Uterus (tissue), 4 donors: ENCODE data around the gene FILIP1L. TPM values are rescaled to one million over a fixed set of nuclear protein-coding genes. Genes with fewer than 3 reads are reported as not detected.
A peak's percentile ranks its signal among the peaks of the same experiment; 100 is the strongest.
"Not testable (repeated sequence)": the region's sequence is repeated elsewhere in the genome, so short reads cannot be mapped to it uniquely, and the experiment has no call there.

Source experiments
- DNase-seq, 2 donors: peaks; one replicate each; pipeline ENCODE4 v3.0.0-alpha.2; 2019 to 2020
- H3K27ac ChIP-seq, 2 donors: fragments of 200-600 bp; sonication (generic); 1 replicate in 1 of 2; 2 replicates in 1 of 2; pipeline ENCODE4 v1.5.1; 2016 to 2018
- H3K27me3 ChIP-seq, 2 donors: fragments of 200-600 bp; sonication (generic); one replicate each; pipeline ENCODE4 v1.5.1; 2018 to 2019; ENCODE audit warnings: control low read depth in 1 of 2
- H3K36me3 ChIP-seq, 2 donors: fragments of 200-600 bp; sonication (generic); one replicate each; pipeline ENCODE4 v1.5.1; 2019; ENCODE audit warnings: control low read depth in 1 of 2
- H3K4me1 ChIP-seq, 2 donors: fragments of 200-600 bp; sonication (generic); one replicate each; pipeline ENCODE4 v1.5.1; 2018 to 2019; ENCODE audit warnings: control low read depth in 1 of 2
- H3K4me3 ChIP-seq, 2 donors: fragments of 200-600 bp; sonication (generic); 1 replicate in 1 of 2; 2 replicates in 1 of 2; pipeline ENCODE4 v1.5.1; 2018 to 2019; ENCODE audit warnings: mild to moderate bottlenecking in 1 of 2
- H3K9me3 ChIP-seq, 2 donors: fragments of 200-600 bp; sonication (generic); one replicate each; pipeline ENCODE4 v1.5.1; 2019; ENCODE audit warnings: control low read depth in 1 of 2
- CTCF ChIP-seq, 4 experiments: fragments of 200-600 bp in 2 of 4; fragments of 450-650 bp in 2 of 4; sonication (generic) in 2 of 4; IDR thresholded peaks; one replicate each; pipeline ENCODE4 v1.5.1; 2016 to 2019; ENCODE audit warnings: antibody characterized with exemption in 4 of 4, mild to moderate bottlenecking in 2 of 4, moderate library complexity in 1 of 4
- POLR2A ChIP-seq, 2 donors: fragments of 450-650 bp; IDR thresholded peaks; one replicate each; pipeline ENCODE4 v1.6.1; 2016; ENCODE audit warnings: antibody characterized with exemption in 2 of 2, mild to moderate bottlenecking in 1 of 2, moderate library complexity in 1 of 2
- intact Hi-C: fragments of 100-400 bp; cut with DNase I; formaldehyde crosslinking; loops from one replicate; pipeline ENCODE4 v1.15.1; 2023; ENCODE audit warnings: low total_unique reads
- total RNA-seq, 4 donors: library from RNA; depleted of rRNA in 3 of 4; stranded (reverse); fragments of >200 nt in 3 of 4; gene quantifications; one replicate each; pipeline versions ENCODE4 v1.1.0 to v1.2.4, GENCODE V29; 2014 to 2023
- donor health status: DM: yes; HTN: yes; CAD: no.

The FILIP1L gene
- total RNA-seq, 4 donors from 2014 or later, result 48.5 to 99.1 (median 66.3) TPM

GRCh38 chr3:100057716-100058575 lies 56.4 kb downstream of the FILIP1L start:
- intact Hi-C loops, result no loop called here
- no peaks in the 10 kb centered on the region for H3K4me1 ChIP-seq
- H3K4me3 ChIP-seq, result no peak overlapping the region
- H3K9me3 ChIP-seq, result no peaks in the 10 kb centered on the region
- TF ChIP-seq CTCF (IDR thresholded peaks at IDR 0.05), result peak in 1 of 4 experiments; percentile 8
- no peak for TF ChIP-seq POLR2A (IDR thresholded peaks at IDR 0.05)
- H3K27me3 ChIP-seq, result no peaks in the 10 kb centered on the region
- no peak for DNase-seq
- no peak overlapping the region for H3K27ac ChIP-seq
- no peaks in the 10 kb centered on the region for H3K36me3 ChIP-seq

- Histone ChIP-seq H3K27me3 (no peaks in the 10 kb centered on the region), H3K4me3 (no peak overlapping the region), H3K36me3 (no peaks in the 10 kb centered on the region), H3K4me1 (no peaks in the 10 kb centered on the region), H3K9me3 (no peaks in the 10 kb centered on the region), H3K27ac (no peak overlapping the region)
- TF ChIP-seq CTCF (IDR thresholded peaks at IDR 0.05) (no peak), POLR2A (IDR thresholded peaks at IDR 0.05) (no peak)
- intact Hi-C loops, result no loop called here
- no peak for DNase-seq
These were observed 60.2 kb downstream of the FILIP1L start for GRCh38 chr3:100053951-100054620.

GRCh38 chr3:100051513-100051912 lies 62.8 kb downstream of the FILIP1L start:
- H3K27me3 ChIP-seq, intact Hi-C loops, H3K4me1 ChIP-seq, H3K36me3 ChIP-seq, H3K4me3 ChIP-seq, DNase-seq, H3K9me3 ChIP-seq, H3K27ac ChIP-seq: not testable (repeated sequence)

GRCh38 chr3:100048248-100048647 lies 66.1 kb downstream of the FILIP1L start:
- TF ChIP-seq CTCF (IDR thresholded peaks at IDR 0.05) (no peak), POLR2A (IDR thresholded peaks at IDR 0.05) (no peak)
- no peak overlapping the region for H3K4me3 ChIP-seq
- intact Hi-C loops, result no loop called here
- no peaks in the 10 kb centered on the region for H3K9me3 ChIP-seq
- H3K27me3 ChIP-seq, result no peaks in the 10 kb centered on the region
- peaks cover 0 to 7% of the 10 kb centered on the region in 2 donors for H3K4me1 ChIP-seq
- H3K36me3 ChIP-seq, result no peaks in the 10 kb centered on the region
- peak overlapping the region; percentile 91 to 96 for H3K27ac ChIP-seq
- DNase-seq, result no peak

- DNase-seq, result peak in 1 of 2 donors; percentile 51
- Histone ChIP-seq H3K27ac (peak overlapping the region; percentile 91 to 96), H3K27me3 (no peaks in the 10 kb centered on the region), H3K36me3 (no peaks in the 10 kb centered on the region), H3K9me3 (no peaks in the 10 kb centered on the region), H3K4me1 (peaks cover 0 to 7% of the 10 kb centered on the region in 2 donors), H3K4me3 (no peak overlapping the region)
- intact Hi-C loops, result no loop called here
- TF ChIP-seq CTCF (IDR thresholded peaks at IDR 0.05) (no peak), POLR2A (IDR thresholded peaks at IDR 0.05) (no peak)
These were observed 66.7 kb downstream of the FILIP1L start for GRCh38 chr3:100047455-100048141.
